T-cell (primary cell): ENCODE measurements around the gene GALNT9. TPM values are rescaled to one million over a fixed set of nuclear protein-coding genes. Genes with fewer than 3 reads are reported as not detected.

Source experiments
- ATAC-seq, 4 experiments: fragments of 200-7000 bp in 3 of 4; fragments of 150-1000 bp in 1 of 4; cut with Tn5 transposase; replicated peaks in 1 of 4; 1 replicate in 3 of 4; 2 replicates in 1 of 4; pipeline ENCODE4 v1.10.0; 2021; ENCODE audit warnings: moderate library complexity in 3 of 4, mild to moderate bottlenecking in 2 of 4, moderate number of reproducible peaks in 1 of 4
- CTCF ChIA-PET, 2 donors: fragments of 300-600 bp; sonication (Branson Sonifier 250); formaldehyde crosslinking; loops; one replicate each; lab custom pipeline; 2022; ENCODE audit warnings: antibody characterized with exemption in 2 of 2; lab: Charles Lee
- POLR2A ChIA-PET, 2 donors: fragments of 300-600 bp; sonication (Branson Sonifier 250); formaldehyde crosslinking; loops; one replicate each; lab custom pipeline; 2022; ENCODE audit warnings: antibody characterized with exemption in 2 of 2; lab: Charles Lee
- DNase-seq, 35 experiments: peaks; one replicate each; pipeline versions ENCODE4 v3.0.0 to v3.0.0-alpha.2; 2013 to 2023
- H3K27ac ChIP-seq: one replicate; pipeline ENCODE4 v1.5.1; 2013; ENCODE audit warnings: low read length
- H3K27me3 ChIP-seq, 2 experiments: replicated peaks in 1 of 2; 1 replicate in 1 of 2; 2 replicates in 1 of 2; pipeline versions ENCODE4 v1.6.1 to v1.7.0; 2013; ENCODE audit warnings: low read length in 1 of 2, mixed read lengths in 1 of 2; ENCODE audit not compliant: control insufficient read depth in 2 of 2, insufficient read depth in 2 of 2; ENCODE audit errors: extremely low read depth in 1 of 2
- H3K36me3 ChIP-seq, 2 donors: 1 replicate in 1 of 2; 2 replicates in 1 of 2; pipeline versions ENCODE4 v1.6.1 to v1.7.0; 2013; ENCODE audit warnings: low read length in 1 of 2; ENCODE audit not compliant: control insufficient read depth in 2 of 2, insufficient read depth in 1 of 2; ENCODE audit errors: extremely low read depth in 1 of 2
- H3K4me1 ChIP-seq, 2 experiments: 1 replicate in 1 of 2; 2 replicates in 1 of 2; pipeline versions ENCODE4 v1.6.1 to v1.7.0; 2013; ENCODE audit warnings: low read length in 2 of 2, mixed read lengths in 1 of 2; ENCODE audit not compliant: insufficient read depth in 2 of 2, control insufficient read depth in 1 of 2; ENCODE audit errors: extremely low read depth in 1 of 2
- H3K4me3 ChIP-seq, 2 donors: 1 replicate in 1 of 2; 2 replicates in 1 of 2; pipeline versions ENCODE4 v1.5.1 to v1.7.0; 2013; ENCODE audit warnings: mild to moderate bottlenecking in 2 of 2, low read length in 1 of 2, moderate library complexity in 1 of 2; ENCODE audit not compliant: control insufficient read depth in 1 of 2; ENCODE audit errors: extremely low read depth in 1 of 2
- H3K9me3 ChIP-seq: 2 replicates; pipeline ENCODE4 v1.7.0; 2013
- H3K27ac Mint-ChIP-seq, 2 donors: one replicate each; pipeline ENCODE4 v1.8.0; 2020 to 2021; ENCODE audit warnings: mild to moderate bottlenecking in 2 of 2, mixed read lengths in 2 of 2
- H3K27me3 Mint-ChIP-seq, 2 donors: one replicate each; pipeline ENCODE4 v1.8.0; 2021 to 2022; ENCODE audit warnings: mixed read lengths in 2 of 2
- H3K36me3 Mint-ChIP-seq: one replicate; pipeline ENCODE4 v1.8.0; 2021; ENCODE audit warnings: mixed read lengths
- H3K4me1 Mint-ChIP-seq, 3 donors: one replicate each; pipeline ENCODE4 v1.8.0; 2020 to 2022; ENCODE audit warnings: mixed read lengths in 3 of 3, mild to moderate bottlenecking in 1 of 3
- H3K4me3 Mint-ChIP-seq, 3 donors: one replicate each; pipeline ENCODE4 v1.8.0; 2020 to 2022; ENCODE audit warnings: mild to moderate bottlenecking in 3 of 3, mixed read lengths in 3 of 3, moderate library complexity in 3 of 3
- H3K9me3 Mint-ChIP-seq, 3 donors: one replicate each; pipeline ENCODE4 v1.8.0; 2020 to 2022; ENCODE audit warnings: mixed read lengths in 3 of 3
- WGBS: methylation state at CpG from one replicate; pipeline ENCODE4 v1.1.5; 2013; ENCODE audit warnings: missing lambda C conversion rate; ENCODE audit not compliant: insufficient coverage; 5-methylcytosine and 5-hydroxymethylcytosine counted together
- total RNA-seq, 35 experiments: library from RNA in 6 of 35; stranded (reverse) in 6 of 35; fragments of 120-200 nt in 1 of 35; gene quantifications; one replicate each; pipeline versions ENCODE4 v1.2.1 to v1.2.4 and lab custom pipeline; 2013 to 2026

The GALNT9 gene
- total RNA-seq, 5 donors from 2014 or later (not counting 1 experiment from before 2014, with no cell fraction given), result 0.72 TPM; not detected in 4

DNA sequence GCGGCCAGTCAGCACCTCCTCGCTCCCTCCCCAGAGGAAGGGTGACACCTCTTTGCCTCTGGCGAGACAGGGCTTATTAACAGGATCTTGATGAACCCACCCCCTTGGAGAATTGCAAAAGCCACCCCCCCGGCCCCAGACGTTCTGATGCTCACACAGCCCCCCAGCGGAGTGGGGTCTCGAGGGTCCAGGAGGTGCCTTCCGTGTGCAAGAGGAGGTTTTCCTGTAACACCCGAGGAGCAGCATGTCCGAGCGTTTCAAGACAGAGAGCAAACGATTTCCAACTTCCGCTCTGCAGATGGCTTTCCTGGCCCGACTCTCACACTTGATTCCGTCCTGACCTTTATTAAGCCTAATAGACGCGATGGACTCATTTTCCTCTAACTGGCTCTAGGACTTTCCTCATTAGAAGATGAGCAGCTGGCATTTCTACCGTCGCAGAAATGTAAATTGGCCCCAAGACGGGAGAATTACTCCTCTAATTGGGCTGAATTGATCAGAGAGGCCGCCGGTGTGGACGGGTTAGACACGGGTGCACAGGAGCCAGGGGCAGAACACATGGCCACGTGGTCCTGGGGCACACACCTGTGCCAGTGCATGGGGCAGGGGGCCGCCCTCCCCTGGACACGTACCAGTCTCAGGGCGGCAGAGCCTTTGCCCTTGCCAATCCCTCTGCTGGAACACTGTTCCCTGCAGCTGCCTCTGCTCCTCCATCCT, 100.8 kb downstream of the GALNT9 start:
- H3K27ac ChIP-seq, result no peak overlapping the region
- no peaks in the 10 kb centered on the region for H3K4me1 ChIP-seq
- no peaks in the 10 kb centered on the region for H3K9me3 ChIP-seq
- ATAC-seq (no peak), DNase-seq (no peak)
- H3K36me3 ChIP-seq, result no peaks in the 10 kb centered on the region
- ChIA-PET POLR2A (no interaction called here), CTCF (no interaction called here)
- H3K36me3 Mint-ChIP-seq, result no peaks in the 10 kb centered on the region
- H3K4me3 ChIP-seq, result no peak overlapping the region
- H3K4me1 Mint-ChIP-seq, result no peaks in the 10 kb centered on the region
- H3K9me3 Mint-ChIP-seq, result no peaks in the 10 kb centered on the region
- H3K27ac Mint-ChIP-seq, result no peak overlapping the region
- no peak overlapping the region for H3K4me3 Mint-ChIP-seq
- H3K27me3 Mint-ChIP-seq, result peaks cover 0 to 16% of the 10 kb centered on the region in 2 donors
- peaks cover 0 to 53% of the 10 kb centered on the region in 2 experiments for H3K27me3 ChIP-seq
- WGBS, result 65% methylated on average over 24 of the region's 28 CpGs

- Histone ChIP-seq H3K27me3 (peaks cover 0 to 53% of the 10 kb centered on the region in 2 experiments), H3K4me1 (peaks cover 0 to 2% of the 10 kb centered on the region in 2 experiments), H3K4me3 (no peak overlapping the region), H3K9me3 (no peaks in the 10 kb centered on the region), H3K27ac (no peak overlapping the region), H3K36me3 (no peaks in the 10 kb centered on the region)
- Mint-ChIP-seq H3K27ac (no peak overlapping the region), H3K4me1 (no peaks in the 10 kb centered on the region), H3K36me3 (no peaks in the 10 kb centered on the region), H3K27me3 (peaks cover 0 to 16% of the 10 kb centered on the region in 2 donors), H3K9me3 (no peaks in the 10 kb centered on the region), H3K4me3 (no peak overlapping the region)
- ChIA-PET CTCF (no interaction called here), POLR2A (no interaction called here)
- 77% methylated on average over 6 of the region's 26 CpGs for whole genome bisulfite sequencing
- DNase-seq (no peak), ATAC-seq (no peak)
Measured at GRCh38 chr12:132227782-132228475, 101.5 kb downstream of the GALNT9 start.

GRCh38 chr12:132227118-132227517, 102.3 kb downstream of the GALNT9 start:
- H3K27me3 Mint-ChIP-seq, result peaks cover 0 to 16% of the 10 kb centered on the region in 2 donors
- H3K9me3 ChIP-seq, result no peaks in the 10 kb centered on the region
- H3K4me1 Mint-ChIP-seq, result peaks cover 5 to 7% (median 5%) of the 10 kb centered on the region in 3 donors
- no peak overlapping the region for H3K4me3 Mint-ChIP-seq
- no peaks in the 10 kb centered on the region for H3K36me3 Mint-ChIP-seq
- peaks cover 0 to 53% of the 10 kb centered on the region in 2 experiments for H3K27me3 ChIP-seq
- H3K4me1 ChIP-seq, result peaks cover 0 to 10% of the 10 kb centered on the region in 2 experiments
- no peak overlapping the region for H3K27ac ChIP-seq
- DNase-seq, result no peak
- no peaks in the 10 kb centered on the region for H3K36me3 ChIP-seq
- ChIA-PET POLR2A (no interaction called here), CTCF (no interaction called here)
- H3K9me3 Mint-ChIP-seq, result no peaks in the 10 kb centered on the region
- H3K27ac Mint-ChIP-seq, result no peak overlapping the region
- H3K4me3 ChIP-seq, result no peak overlapping the region
- ATAC-seq, result no peak
- 87% methylated on average over 21 of the region's 28 CpGs for WGBS

DNA sequence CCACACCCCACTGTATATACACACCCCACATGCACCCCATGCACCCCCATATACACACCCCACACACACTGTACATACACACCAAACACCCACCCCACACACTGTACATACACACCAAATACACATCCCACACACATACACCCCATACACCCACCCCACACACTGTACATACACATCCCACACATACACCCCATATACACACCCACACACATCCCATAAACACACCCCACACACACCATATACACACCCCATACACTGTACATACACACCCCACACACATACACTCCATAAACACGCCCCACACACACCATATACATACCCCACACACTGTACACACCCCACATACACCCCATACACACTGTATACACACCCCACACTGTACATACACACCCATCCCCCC, 102.8 kb downstream of the GALNT9 start:
- DNase-seq, result no peak
- Mint-ChIP-seq H3K27me3 (peaks cover 0 to 16% of the 10 kb centered on the region in 2 donors), H3K4me3 (no peak overlapping the region), H3K4me1 (peaks cover 8 to 10% (median 8%) of the 10 kb centered on the region in 3 donors), H3K27ac (no peak overlapping the region), H3K9me3 (no peaks in the 10 kb centered on the region), H3K36me3 (no peaks in the 10 kb centered on the region)
- Histone ChIP-seq H3K4me1 (peaks cover 0 to 11% of the 10 kb centered on the region in 2 experiments), H3K4me3 (no peak overlapping the region), H3K27me3 (peaks cover 0 to 54% of the 10 kb centered on the region in 2 experiments), H3K36me3 (no peaks in the 10 kb centered on the region), H3K9me3 (no peaks in the 10 kb centered on the region), H3K27ac (no peak overlapping the region)
- ChIA-PET CTCF (no interaction called here), POLR2A (no interaction called here)
- ATAC-seq, result no peak
- 40% methylated on average over 1 of the region's 1 CpG for WGBS

GRCh38 chr12:132225214-132225613, 104.2 kb downstream of the GALNT9 start:
- ATAC-seq, result no peak
- peaks cover 0 to 51% of the 10 kb centered on the region in 2 experiments for H3K27me3 ChIP-seq
- peaks cover 8 to 10% (median 8%) of the 10 kb centered on the region in 3 donors for H3K4me1 Mint-ChIP-seq
- H3K27ac ChIP-seq, result no peak overlapping the region
- no peaks in the 10 kb centered on the region for H3K9me3 Mint-ChIP-seq
- H3K4me1 ChIP-seq, result peaks cover 0 to 11% of the 10 kb centered on the region in 2 experiments
- no peak overlapping the region for H3K4me3 ChIP-seq
- CTCF ChIA-PET, result no interaction called here
- POLR2A ChIA-PET, result no interaction called here
- no peaks in the 10 kb centered on the region for H3K9me3 ChIP-seq
- no peak for DNase-seq
- H3K36me3 Mint-ChIP-seq, result no peaks in the 10 kb centered on the region
- no peak overlapping the region for H3K4me3 Mint-ChIP-seq
- 64% methylated on average over 1 of the region's 1 CpG for WGBS
- peaks cover 0 to 20% of the 10 kb centered on the region in 2 donors for H3K27me3 Mint-ChIP-seq
- no peak overlapping the region for H3K27ac Mint-ChIP-seq
- H3K36me3 ChIP-seq, result no peaks in the 10 kb centered on the region

- ATAC-seq (no peak), DNase-seq (no peak)
- no peaks in the 10 kb centered on the region for H3K36me3 ChIP-seq
- Mint-ChIP-seq H3K36me3 (no peaks in the 10 kb centered on the region), H3K4me3 (no peak overlapping the region), H3K27ac (no peak overlapping the region), H3K4me1 (peaks cover 8 to 10% (median 8%) of the 10 kb centered on the region in 3 donors), H3K27me3 (peaks cover 0 to 22% of the 10 kb centered on the region in 2 donors), H3K9me3 (no peaks in the 10 kb centered on the region)
- no peaks in the 10 kb centered on the region for H3K9me3 ChIP-seq
- peaks cover 0 to 48% of the 10 kb centered on the region in 2 experiments for H3K27me3 ChIP-seq
- peaks cover 0 to 11% of the 10 kb centered on the region in 2 experiments for H3K4me1 ChIP-seq
- H3K4me3 ChIP-seq, result no peak overlapping the region
- ChIA-PET POLR2A (no interaction called here), CTCF (no interaction called here)
- no peak overlapping the region for H3K27ac ChIP-seq
- WGBS, result 95% methylated on average over 2 of the region's 2 CpGs
Measured at GRCh38 chr12:132224484-132224883, 104.9 kb downstream of the GALNT9 start.
